Mammary epithelial cell (primary cell): ENCODE measurements around the gene PHKG2.

Experiments used
- CTCF ChIP-seq, 2 donors: IDR thresholded peaks in 1 of 2; conservative IDR thresholded peaks in 1 of 2; 2 replicates each; pipeline ENCODE4 v1.5.1; 2011 to 2012; ENCODE audit warnings: inconsistent platforms in 2 of 2, low read length in 2 of 2, mild to moderate bottlenecking in 2 of 2, control low read depth in 1 of 2, low read depth in 1 of 2; ENCODE audit not compliant: insufficient read depth in 1 of 2; ENCODE audit errors: extremely low read depth in 1 of 2
- EZH2 ChIP-seq: IDR thresholded peaks from 2 replicates; pipeline ENCODE4 v1.6.1; 2012; ENCODE audit warnings: low read length, inconsistent platforms, borderline replicate concordance

GRCh38 chr16:30722443-30722842 is 25.8 kb upstream of the PHKG2 start:
- TF ChIP-seq CTCF (conservative IDR thresholded peaks at IDR 0.05 in 1 of 2, IDR thresholded peaks at IDR 0.05 in 1 of 2; ENCODE audit: extremely low read depth in 1 of 2, insufficient read depth in 1 of 2, low read depth in 1 of 2, low read length in 2 of 2) (peak in 1 of 2 donors; percentile 26), EZH2 (no peak)
